HG03103 (cell line): Measurements from ENCODE around the gene DCTPP1.

Experiments used
- ATAC-seq: cut with Tn5 transposase; IDR thresholded peaks from one replicate; pipeline ENCODE4 v1.9.1; 2021; ENCODE audit warnings: low read depth; ENCODE audit not compliant: unreplicated experiment

Gene DCTPP1

GRCh38 chr16:30383521-30383920 is 46.3 kb downstream of the DCTPP1 start:
- ATAC-seq: no peak

- no peak for ATAC-seq
Observed at GRCh38 chr16:30382111-30382881, 47.5 kb downstream of the DCTPP1 start, which contains the start of gene SEPTIN1. Gene SEPTIN1 (minus strand): TSS chr16:30382561. CDS start chr16:30382542, 19 bp downstream.

- no peak for ATAC-seq
Observed at GRCh38 chr16:30381291-30382041, 48.4 kb downstream of the DCTPP1 start.

GRCh38 chr16:30380803-30381208 is 49.0 kb downstream of the DCTPP1 start:
- no peak for ATAC-seq

- ATAC-seq: no peak
Observed at GRCh38 chr16:30380072-30380802, 49.6 kb downstream of the DCTPP1 start.

GRCh38 chr16:30379158-30379783 is 50.6 kb downstream of the DCTPP1 start:
- peak; percentile 1 for ATAC-seq

- peak; percentile 78 for ATAC-seq
Observed at GRCh38 chr16:30378236-30379157, 51.3 kb downstream of the DCTPP1 start.

- peak; percentile 13 for ATAC-seq
Observed at GRCh38 chr16:30377812-30378235, 52.0 kb downstream of the DCTPP1 start.

- no peak for ATAC-seq
Observed at GRCh38 chr16:30377050-30377811, 52.6 kb downstream of the DCTPP1 start.

GRCh38 chr16:30376461-30376902 is 53.3 kb downstream of the DCTPP1 start:
- ATAC-seq: no peak

GRCh38 chr16:30375864-30376263 is 54.0 kb downstream of the DCTPP1 start:
- ATAC-seq: no peak

- no peak for ATAC-seq
Observed at GRCh38 chr16:30374538-30374937, 55.3 kb downstream of the DCTPP1 start, which contains the start of gene MYL11. Gene MYL11 (plus strand): TSS chr16:30374802. CDS start chr16:30374858, 56 bp downstream.
